CD14-positive monocyte (primary cell): Measurements from ENCODE around the gene MAPK8IP1. TPM values are rescaled to one million over a fixed set of nuclear protein-coding genes. Genes with fewer than 3 reads are reported as not detected.
A peak's percentile ranks its signal among the peaks of the same experiment; 100 is the strongest.

ENCODE experiments used
- DNase-seq, 3 donors: peaks; one replicate each; pipeline ENCODE4 v3.0.0-alpha.2; 2011 to 2022
- H2AFZ ChIP-seq: 2 replicates; pipeline ENCODE4 v1.6.0; 2012; ENCODE audit warnings: mild to moderate bottlenecking, low read depth, low read length, inconsistent platforms; ENCODE audit not compliant: insufficient read depth, poor library complexity, severe bottlenecking
- H3K27ac ChIP-seq, 2 donors: 1 replicate in 1 of 2; 2 replicates in 1 of 2; pipeline ENCODE4 v1.5.1; 2012 to 2013; ENCODE audit warnings: low read length in 2 of 2, control low read depth in 1 of 2, inconsistent platforms in 1 of 2, low read depth in 1 of 2, mild to moderate bottlenecking in 1 of 2
- H3K27me3 ChIP-seq, 2 donors: one replicate each; pipeline versions ENCODE4 v1.6.0 to v1.6.1; 2011 to 2013; ENCODE audit warnings: low read length in 2 of 2; ENCODE audit not compliant: control insufficient read depth in 2 of 2, insufficient read depth in 2 of 2
- H3K36me3 ChIP-seq, 2 donors: replicated peaks in 1 of 2; 1 replicate in 1 of 2; 2 replicates in 1 of 2; pipeline versions ENCODE4 v1.5.1 to v1.6.1; 2012 to 2013; ENCODE audit warnings: low read length in 2 of 2, control low read depth in 1 of 2, inconsistent platforms in 1 of 2, mild to moderate bottlenecking in 1 of 2; ENCODE audit not compliant: insufficient read depth in 2 of 2, control insufficient read depth in 1 of 2
- H3K4me1 ChIP-seq, 2 donors: 1 replicate in 1 of 2; 2 replicates in 1 of 2; pipeline versions ENCODE4 v1.5.1 to v1.6.1; 2012 to 2013; ENCODE audit warnings: low read length in 2 of 2, control low read depth in 1 of 2, inconsistent platforms in 1 of 2, mild to moderate bottlenecking in 1 of 2, moderate library complexity in 1 of 2; ENCODE audit not compliant: insufficient read depth in 2 of 2, control insufficient read depth in 1 of 2
- H3K4me2 ChIP-seq: replicated peaks from 2 replicates; pipeline ENCODE3; 2012; ENCODE audit warnings: low read length, moderate library complexity, mild to moderate bottlenecking; ENCODE audit not compliant: poor library complexity, severe bottlenecking; ENCODE audit errors: extremely low read depth
- H3K4me3 ChIP-seq, 3 experiments: fragments of 200-600 bp in 1 of 3; sonication (generic) in 1 of 3; replicated peaks in 1 of 3; 1 replicate in 2 of 3; 2 replicates in 1 of 3; pipeline ENCODE4 v1.5.1; 2011 to 2013; ENCODE audit warnings: low read length in 3 of 3, mild to moderate bottlenecking in 3 of 3, control low read depth in 2 of 3, low read depth in 2 of 3, inconsistent platforms in 1 of 3, moderate library complexity in 1 of 3
- H3K79me2 ChIP-seq: 2 replicates; pipeline ENCODE4 v1.6.0; 2012; ENCODE audit warnings: mild to moderate bottlenecking, control low read depth, inconsistent platforms, low read length, moderate library complexity; ENCODE audit not compliant: insufficient read depth
- H3K9ac ChIP-seq: 2 replicates; pipeline ENCODE4 v1.6.0; 2017; ENCODE audit warnings: low read length, mild to moderate bottlenecking; ENCODE audit not compliant: insufficient read depth, poor library complexity, severe bottlenecking
- H3K9me3 ChIP-seq, 2 donors: replicated peaks in 1 of 2; 1 replicate in 1 of 2; 2 replicates in 1 of 2; pipeline versions ENCODE4 v1.5.1 to v1.6.1; 2012 to 2013; ENCODE audit warnings: low read length in 2 of 2, control low read depth in 1 of 2; ENCODE audit not compliant: control insufficient read depth in 1 of 2, insufficient read depth in 1 of 2
- H4K20me1 ChIP-seq: 2 replicates; pipeline ENCODE4 v1.6.0; 2012; ENCODE audit warnings: mild to moderate bottlenecking, low read length, control low read depth, moderate library complexity; ENCODE audit not compliant: insufficient read depth
- H3K27ac Mint-ChIP-seq, 7 donors: one replicate each; pipeline ENCODE4 v1.8.0; 2020; ENCODE audit warnings: mild to moderate bottlenecking in 7 of 7, mixed read lengths in 7 of 7, moderate library complexity in 6 of 7, inconsistent platforms in 2 of 7
- H3K27me3 Mint-ChIP-seq, 3 donors: one replicate each; pipeline ENCODE4 v1.8.0; 2021 to 2022; ENCODE audit warnings: low read depth in 3 of 3, mild to moderate bottlenecking in 3 of 3, mixed read lengths in 3 of 3, moderate library complexity in 3 of 3, inconsistent platforms in 1 of 3
- H3K36me3 Mint-ChIP-seq, 2 donors: one replicate each; pipeline ENCODE4 v1.8.0; 2020; ENCODE audit warnings: mixed read lengths in 2 of 2, inconsistent platforms in 1 of 2, mild to moderate bottlenecking in 1 of 2
- H3K4me1 Mint-ChIP-seq: one replicate; pipeline ENCODE4 v1.8.0; 2020; ENCODE audit warnings: mild to moderate bottlenecking, mixed read lengths
- H3K4me3 Mint-ChIP-seq, 2 donors: one replicate each; pipeline ENCODE4 v1.8.0; 2020; ENCODE audit warnings: mild to moderate bottlenecking in 2 of 2, mixed read lengths in 2 of 2, moderate library complexity in 1 of 2
- H3K9me3 Mint-ChIP-seq, 7 donors: one replicate each; pipeline ENCODE4 v1.8.0; 2020 to 2022; ENCODE audit warnings: mixed read lengths in 7 of 7, mild to moderate bottlenecking in 6 of 7, moderate library complexity in 6 of 7, inconsistent platforms in 2 of 7
- WGBS: methylation state at CpG from one replicate; pipeline ENCODE4 v1.1.5; 2013; ENCODE audit warnings: missing lambda C conversion rate; ENCODE audit not compliant: insufficient coverage; 5-methylcytosine and 5-hydroxymethylcytosine counted together
- intact Hi-C, 2 donors: fragments of 100-400 bp; cut with micrococcal nuclease; formaldehyde crosslinking; loops; one replicate each; pipeline versions ENCODE4 v1.15.0 to v1.15.1; 2023
- polyA plus RNA-seq, 3 donors: library from polyadenylated mRNA; depleted of rRNA in 1 of 3; unstranded in 2 of 3; stranded (reverse) in 1 of 3; fragments of 300-500 nt in 2 of 3; fragments of >200 nt in 1 of 3; fragmentation: Illumina TruSeq in 2 of 3; gene quantifications; 1 replicate in 2 of 3; 2 replicates in 1 of 3; pipeline ENCODE4 v1.2.3, GENCODE V29; 2012 to 2021
- TF ChIP-seq, protein P1 (sequence below): fragments of 200-600 bp; IDR thresholded peaks from one replicate; pipeline ENCODE4 v1.8.0; 2022; ENCODE audit warnings: antibody characterized with exemption, mild to moderate bottlenecking

The MAPK8IP1 gene
- polyA plus RNA-seq, 3 donors = 0.93 TPM; not detected in 2

DNA sequence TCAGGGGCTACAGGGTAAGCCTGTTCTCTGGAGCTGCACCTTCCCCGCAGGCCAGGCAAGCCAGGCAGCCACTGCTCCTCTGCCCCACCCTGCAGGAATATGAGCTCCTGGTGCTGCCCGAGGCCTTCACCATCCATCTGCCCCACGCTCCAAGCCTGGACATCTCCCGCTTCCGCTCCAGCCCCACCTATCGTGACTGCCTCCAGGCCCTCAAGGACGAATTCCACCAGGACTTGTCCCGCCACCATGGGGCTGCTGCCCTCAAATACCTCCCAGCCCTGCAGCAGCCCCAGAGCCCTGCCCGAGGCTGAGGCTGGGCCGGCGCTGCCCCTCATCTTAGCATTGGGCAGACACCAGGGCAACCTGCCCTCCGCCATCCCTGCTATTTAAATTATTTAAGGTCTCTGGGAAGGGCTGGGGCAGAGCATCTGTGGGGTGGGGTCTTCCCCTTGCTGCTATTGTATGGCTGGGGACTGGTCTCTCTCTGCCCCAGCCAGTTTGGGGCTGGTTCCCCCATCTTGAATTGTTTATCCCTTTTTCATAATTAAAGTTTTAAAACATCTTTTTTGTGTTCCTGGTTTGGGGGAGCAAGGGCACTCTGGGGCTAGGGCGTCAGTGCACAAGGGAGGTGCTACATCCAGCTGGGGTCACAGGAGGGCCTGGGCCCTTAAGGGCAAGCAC, 43.2 kb downstream of the MAPK8IP1 start:
- H3K4me3 ChIP-seq = no peak overlapping the region
- H3K9me3 ChIP-seq = no peaks in the 10 kb centered on the region
- intact Hi-C loops = no loop called here
- peaks cover 50% of the 10 kb centered on the region for H4K20me1 ChIP-seq
- no peak overlapping the region for H3K27ac ChIP-seq
- TF ChIP-seq, protein P1, sequence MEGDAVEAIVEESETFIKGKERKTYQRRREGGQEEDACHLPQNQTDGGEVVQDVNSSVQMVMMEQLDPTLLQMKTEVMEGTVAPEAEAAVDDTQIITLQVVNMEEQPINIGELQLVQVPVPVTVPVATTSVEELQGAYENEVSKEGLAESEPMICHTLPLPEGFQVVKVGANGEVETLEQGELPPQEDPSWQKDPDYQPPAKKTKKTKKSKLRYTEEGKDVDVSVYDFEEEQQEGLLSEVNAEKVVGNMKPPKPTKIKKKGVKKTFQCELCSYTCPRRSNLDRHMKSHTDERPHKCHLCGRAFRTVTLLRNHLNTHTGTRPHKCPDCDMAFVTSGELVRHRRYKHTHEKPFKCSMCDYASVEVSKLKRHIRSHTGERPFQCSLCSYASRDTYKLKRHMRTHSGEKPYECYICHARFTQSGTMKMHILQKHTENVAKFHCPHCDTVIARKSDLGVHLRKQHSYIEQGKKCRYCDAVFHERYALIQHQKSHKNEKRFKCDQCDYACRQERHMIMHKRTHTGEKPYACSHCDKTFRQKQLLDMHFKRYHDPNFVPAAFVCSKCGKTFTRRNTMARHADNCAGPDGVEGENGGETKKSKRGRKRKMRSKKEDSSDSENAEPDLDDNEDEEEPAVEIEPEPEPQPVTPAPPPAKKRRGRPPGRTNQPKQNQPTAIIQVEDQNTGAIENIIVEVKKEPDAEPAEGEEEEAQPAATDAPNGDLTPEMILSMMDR = no peak
- WGBS = 98% methylated on average over 8 of the region's 13 CpGs
- Mint-ChIP-seq H3K27ac (peak overlapping the region in 2 of 7 donors; percentile 30 to 71), H3K4me3 (no peak overlapping the region), H3K36me3 (peaks cover 24 to 36% of the 10 kb centered on the region in 2 donors), H3K27me3 (peaks cover 7 to 15% (median 9%) of the 10 kb centered on the region in 3 donors), H3K9me3 (peaks cover 0 to 3% (median 0%) of the 10 kb centered on the region in 7 donors), H3K4me1 (peaks cover 58% of the 10 kb centered on the region)
- H3K79me2 ChIP-seq = peaks cover 29% of the 10 kb centered on the region
- peaks cover 10 to 17% of the 10 kb centered on the region in 2 donors for H3K36me3 ChIP-seq
- H2AFZ ChIP-seq = no peak overlapping the region
- peaks cover 0 to 2% of the 10 kb centered on the region in 2 donors for H3K27me3 ChIP-seq
- H3K4me1 ChIP-seq = peaks cover 44 to 45% of the 10 kb centered on the region in 2 donors
- H3K4me2 ChIP-seq = no peak overlapping the region
- no peak overlapping the region for H3K9ac ChIP-seq
- no peak for DNase-seq

DNA sequence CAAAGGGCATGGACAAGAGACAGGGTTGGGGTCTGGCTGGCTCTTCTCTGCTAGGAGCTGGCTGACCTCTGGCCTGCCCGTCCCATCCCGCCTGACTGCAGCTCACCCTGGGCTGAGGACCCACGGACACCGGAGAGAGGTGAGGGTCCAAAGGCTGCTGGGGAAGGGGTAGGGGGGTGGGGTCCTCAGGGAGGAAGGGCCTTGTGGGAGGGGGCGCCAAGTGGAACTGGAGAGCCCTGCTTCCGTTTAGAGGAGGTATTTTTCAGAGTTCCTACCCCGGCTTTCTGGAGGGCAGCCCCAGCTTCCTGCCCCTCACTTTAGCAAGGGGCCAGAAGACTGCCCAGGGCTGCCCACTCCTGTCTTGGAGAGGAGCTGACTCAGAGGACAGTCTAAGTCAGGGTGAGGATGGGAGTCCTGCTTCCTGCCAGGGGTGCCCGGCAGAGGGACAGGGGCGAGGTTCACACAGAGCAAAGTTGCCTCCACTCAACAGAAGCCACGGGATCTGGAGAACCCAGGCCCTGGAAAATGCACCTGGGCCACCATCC, 44.1 kb downstream of the MAPK8IP1 start:
- DNase-seq = peak in 1 of 3 donors; percentile 11
- H3K27ac ChIP-seq = peak overlapping the region; percentile 38 to 56
- Mint-ChIP-seq H3K4me3 (peak overlapping the region in 1 of 2 donors; percentile 33), H3K27ac (peak overlapping the region in 6 of 7 donors; percentile 71 to 83 (median 78)), H3K4me1 (peaks cover 60% of the 10 kb centered on the region), H3K9me3 (no peaks in the 10 kb centered on the region), H3K27me3 (peaks cover 0 to 6% (median 3%) of the 10 kb centered on the region in 3 donors), H3K36me3 (peaks cover 24 to 45% of the 10 kb centered on the region in 2 donors)
- TF ChIP-seq, protein P1 = no peak
- peaks cover 32% of the 10 kb centered on the region for H3K79me2 ChIP-seq
- intact Hi-C loops = no loop called here
- H3K9me3 ChIP-seq = no peaks in the 10 kb centered on the region
- H3K4me1 ChIP-seq = peaks cover 53 to 54% of the 10 kb centered on the region in 2 donors
- H3K36me3 ChIP-seq = peaks cover 18 to 26% of the 10 kb centered on the region in 2 donors
- WGBS = 93% methylated on average over 4 of the region's 10 CpGs
- peak overlapping the region; percentile 12 for H3K4me2 ChIP-seq
- no peak overlapping the region for H3K4me3 ChIP-seq
- H2AFZ ChIP-seq = no peak overlapping the region
- no peak overlapping the region for H3K9ac ChIP-seq
- peaks cover 55% of the 10 kb centered on the region for H4K20me1 ChIP-seq
- H3K27me3 ChIP-seq = no peaks in the 10 kb centered on the region
